ENCODE measurements around the gene ZNF222.

ZNF222 gene

DNA sequence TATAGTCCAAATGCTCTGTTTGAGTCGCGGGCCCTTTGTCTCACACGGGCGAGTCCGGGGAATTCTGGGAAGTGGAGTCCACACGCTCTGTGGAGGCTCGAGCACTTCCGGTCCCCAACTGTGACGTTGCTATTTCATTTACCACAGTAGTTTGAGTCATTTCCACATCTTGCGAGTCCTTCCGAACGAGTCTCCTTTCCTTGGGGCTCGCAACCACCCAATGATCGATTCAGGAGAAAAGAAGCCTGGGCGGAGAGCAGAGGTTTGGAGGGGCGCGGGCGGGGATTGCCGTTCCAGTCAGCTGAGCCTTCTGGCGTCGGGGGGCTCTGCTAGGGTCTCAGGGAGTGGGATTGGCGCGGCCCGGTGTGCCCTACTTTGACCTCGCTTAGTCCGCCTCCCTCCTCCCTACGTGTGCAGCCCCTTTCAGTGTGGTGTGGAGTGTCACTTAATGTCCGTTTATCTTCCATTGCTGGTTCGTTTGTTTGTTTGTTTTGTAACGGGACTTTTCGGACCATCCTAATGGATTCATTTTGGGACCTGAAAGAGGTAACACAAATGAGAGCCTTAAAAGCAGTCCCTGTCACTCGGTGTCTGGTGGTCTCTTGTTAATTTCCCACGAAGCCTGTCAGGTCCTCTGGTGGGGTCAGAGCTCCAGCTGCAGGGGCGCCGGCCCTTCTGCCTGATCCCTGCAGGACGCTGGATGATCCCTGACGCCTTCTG, at the start of gene ZNF222:
Gene ZNF222 (plus strand): TSS at position 163 of the 720 bp plus-strand sequence. CDS start 58 bp downstream, at position 221.
- DNase-seq (ENCODE audit: extremely low read depth in 1 of 2, low read depth in 1 of 2): peak; percentile 50 to 68

DNA sequence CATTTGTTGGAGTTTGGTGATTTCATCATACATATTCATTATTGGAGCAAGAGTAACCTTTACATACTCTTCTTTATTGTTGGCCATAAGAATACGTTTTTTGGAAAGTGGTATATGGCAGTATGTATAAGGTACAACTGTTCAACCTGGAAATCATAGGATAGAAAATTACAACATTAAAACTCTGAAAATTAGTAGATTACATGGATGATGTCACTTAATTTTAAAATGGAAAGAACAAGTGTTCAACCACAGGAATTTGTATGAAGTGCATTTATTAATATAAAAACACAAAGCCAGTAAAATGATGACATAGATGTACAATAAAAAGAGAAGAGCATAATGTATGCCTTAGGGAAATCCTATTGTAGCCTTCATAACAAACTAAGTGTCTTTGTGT, 48.4 kb upstream of the ZNF222 start:
- no peak for DNase-seq (ENCODE audit: extremely low read depth in 1 of 2, low read depth in 1 of 2)

GRCh38 chr19:43983544-43983911, 41.7 kb upstream of the ZNF222 start:
- DNase-seq (ENCODE audit: extremely low read depth in 1 of 2, low read depth in 1 of 2): no peak

DNA sequence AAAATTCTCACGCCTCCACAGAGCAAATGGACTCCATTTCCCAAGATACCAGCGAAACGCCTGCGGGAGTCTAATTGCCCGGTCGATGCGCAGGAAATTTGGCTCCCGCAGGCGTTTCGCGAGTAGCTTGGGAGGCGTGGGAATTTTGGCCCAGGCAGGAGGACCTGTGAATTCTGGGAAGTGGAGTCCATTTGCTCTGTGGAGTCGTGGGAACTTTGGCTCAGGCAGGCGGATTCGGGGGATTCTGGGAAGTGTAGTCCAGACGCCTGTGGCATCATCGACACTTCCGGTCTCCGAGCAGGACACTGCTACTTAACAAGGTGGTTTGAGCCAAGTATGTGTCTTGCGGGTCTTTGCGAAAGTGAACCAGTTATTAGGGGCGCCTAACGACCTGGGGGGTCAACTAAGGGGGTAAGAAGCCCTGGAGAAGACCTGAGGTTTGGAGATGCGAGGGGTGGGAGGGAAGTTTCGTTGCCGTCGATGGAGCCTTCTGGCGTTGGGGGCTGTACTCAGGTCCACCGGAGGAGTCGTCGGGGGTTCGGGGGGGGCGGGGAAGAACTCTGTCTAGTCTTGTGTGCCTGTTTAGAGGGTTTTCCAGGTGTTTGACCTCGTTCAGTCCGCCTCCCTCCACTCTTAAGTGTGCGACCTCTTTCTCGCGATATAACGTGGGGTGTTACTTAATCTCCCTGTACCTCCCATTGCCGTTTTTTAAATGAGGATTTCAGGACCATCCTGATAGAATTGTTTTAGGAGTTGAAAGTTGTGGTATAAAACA, 41.1 kb upstream of the ZNF222 start, which contains the start of gene ZNF155:
Gene ZNF155 (plus strand): TSS at position 277 of the 775 bp plus-strand sequence. CDS start 4,356 bp downstream, outside the sequence.
- peak; percentile 52 to 74 for DNase-seq (ENCODE audit: extremely low read depth in 1 of 2, low read depth in 1 of 2)

DNA sequence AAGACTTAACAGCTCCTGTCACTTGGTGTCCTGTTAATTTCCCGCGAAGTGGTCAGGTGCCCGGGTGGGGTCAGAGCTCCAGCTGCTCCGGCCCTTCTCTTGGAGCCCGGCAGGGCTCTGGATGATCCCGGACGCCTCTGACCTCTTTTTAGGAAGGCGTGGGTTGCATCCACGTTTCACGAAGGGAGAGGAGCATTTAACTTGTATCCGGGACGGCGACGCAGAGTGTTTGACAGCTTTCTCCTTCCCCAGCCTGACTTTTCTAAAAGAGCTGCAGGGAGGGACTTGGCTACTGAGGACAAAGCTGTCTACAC, 40.5 kb upstream of the ZNF222 start:
- DNase-seq (ENCODE audit: extremely low read depth in 1 of 2, low read depth in 1 of 2): no peak

DNA sequence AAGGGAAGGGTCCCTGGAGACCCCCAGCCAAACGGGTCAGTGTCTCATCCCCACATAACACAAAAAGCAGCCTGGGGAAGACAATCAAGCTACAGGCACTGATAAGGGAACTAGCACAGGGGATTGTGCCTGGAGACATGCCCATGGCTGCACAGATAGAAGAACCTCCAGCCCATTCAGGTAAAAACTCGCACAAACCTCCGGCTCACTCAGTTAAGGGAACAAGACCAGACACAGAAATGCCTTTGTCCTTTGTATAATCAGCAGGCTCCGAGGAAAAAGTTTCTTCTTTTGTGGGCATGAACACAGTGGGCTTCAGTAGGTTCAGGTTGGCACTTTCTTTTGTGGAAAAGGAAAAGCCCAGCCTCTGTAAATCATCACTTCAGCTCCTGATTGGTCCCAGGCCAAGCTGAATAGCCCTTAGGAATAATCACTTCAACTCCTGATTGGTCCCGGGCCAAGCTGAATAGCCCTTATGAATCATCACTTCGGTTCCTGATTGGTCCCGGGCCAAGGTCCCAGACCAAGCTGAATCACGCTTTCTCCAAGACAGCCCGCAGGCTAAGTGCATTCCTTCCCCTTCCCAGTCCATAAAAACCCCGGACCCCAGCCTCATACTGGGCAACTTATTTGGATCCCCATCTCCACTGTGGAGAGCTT, 27.4 kb upstream of the ZNF222 start:
- no peak for DNase-seq (ENCODE audit: extremely low read depth in 1 of 2, low read depth in 1 of 2)

GRCh38 chr19:44002212-44002565, 23.0 kb upstream of the ZNF222 start:
- DNase-seq (ENCODE audit: extremely low read depth in 1 of 2, low read depth in 1 of 2): no peak

DNA sequence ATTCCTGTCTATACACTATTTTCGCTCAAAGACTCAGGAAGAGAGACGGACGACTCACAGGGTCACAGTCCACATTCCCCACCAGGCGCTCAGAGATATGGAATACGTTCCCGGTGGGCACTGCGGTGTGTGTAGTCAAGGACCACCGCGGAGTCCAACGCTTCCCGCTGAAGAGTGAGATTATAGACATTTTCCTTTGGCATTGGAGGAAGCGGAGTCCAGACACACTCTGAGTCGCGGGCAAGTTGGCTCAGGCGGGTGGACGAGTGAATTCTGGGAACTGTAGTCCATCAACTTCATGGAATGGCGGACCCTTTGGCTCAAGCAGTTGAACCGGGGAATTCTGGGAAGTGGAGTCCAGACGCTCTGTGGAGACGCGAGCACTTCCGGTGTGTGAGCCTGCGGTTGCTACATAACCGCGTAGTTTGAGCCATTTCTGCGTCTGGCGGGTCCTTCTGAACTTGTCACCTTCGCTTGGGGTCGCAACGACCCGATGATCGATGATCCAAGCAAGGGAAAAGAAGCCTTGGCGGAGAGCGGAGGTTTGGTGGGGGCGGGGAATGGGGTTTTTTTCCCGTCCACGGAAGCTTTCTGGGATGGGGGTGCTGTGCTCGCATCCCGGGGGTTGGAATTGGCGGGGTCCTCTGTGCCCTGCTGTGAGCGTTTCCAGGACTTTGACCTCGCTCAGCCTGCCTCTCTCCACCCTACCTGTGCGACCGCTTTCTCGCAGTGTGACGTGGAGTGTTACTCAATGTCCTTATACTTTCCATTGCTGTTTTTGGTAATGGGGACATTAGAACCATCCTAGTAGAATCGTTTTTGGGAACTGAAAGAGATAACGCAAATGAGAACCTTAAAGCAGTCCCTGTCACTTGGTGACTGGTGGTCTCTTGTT, 22.4 kb upstream of the ZNF222 start, which contains the start of gene ZNF230:
Gene ZNF230 (plus strand): TSS at position 392 of the 895 bp plus-strand sequence. CDS start 4,122 bp downstream, outside the sequence.
- peak; percentile 49 to 77 for DNase-seq (ENCODE audit: extremely low read depth in 1 of 2, low read depth in 1 of 2)

GRCh38 chr19:44003461-44004009, 21.6 kb upstream of the ZNF222 start:
- no peak for DNase-seq (ENCODE audit: extremely low read depth in 1 of 2, low read depth in 1 of 2)

- no peak for DNase-seq (ENCODE audit: extremely low read depth in 1 of 2, low read depth in 1 of 2)
Measured at GRCh38 chr19:44005973-44006372, 19.2 kb upstream of the ZNF222 start.

DNA sequence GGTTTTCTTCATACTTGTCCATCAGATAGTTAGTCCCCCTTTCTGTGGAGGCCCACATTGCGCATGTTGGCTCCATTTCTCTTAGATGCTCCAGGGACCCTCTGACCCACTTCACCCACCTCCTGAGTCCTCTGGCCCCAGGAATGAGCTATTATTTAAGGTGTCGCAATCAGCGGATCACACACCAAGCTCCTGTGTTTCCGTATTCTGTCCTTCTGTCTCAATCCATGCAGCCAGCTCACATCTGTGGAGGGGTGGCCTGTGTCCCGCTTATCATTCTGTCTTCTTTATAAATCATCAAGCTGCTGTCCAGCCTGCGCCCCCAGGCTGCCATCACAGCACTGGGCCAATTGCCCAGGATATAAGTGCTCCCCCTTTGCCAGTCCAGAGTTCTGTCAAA, 17.7 kb upstream of the ZNF222 start:
- DNase-seq (ENCODE audit: extremely low read depth in 1 of 2, low read depth in 1 of 2): no peak

DNA sequence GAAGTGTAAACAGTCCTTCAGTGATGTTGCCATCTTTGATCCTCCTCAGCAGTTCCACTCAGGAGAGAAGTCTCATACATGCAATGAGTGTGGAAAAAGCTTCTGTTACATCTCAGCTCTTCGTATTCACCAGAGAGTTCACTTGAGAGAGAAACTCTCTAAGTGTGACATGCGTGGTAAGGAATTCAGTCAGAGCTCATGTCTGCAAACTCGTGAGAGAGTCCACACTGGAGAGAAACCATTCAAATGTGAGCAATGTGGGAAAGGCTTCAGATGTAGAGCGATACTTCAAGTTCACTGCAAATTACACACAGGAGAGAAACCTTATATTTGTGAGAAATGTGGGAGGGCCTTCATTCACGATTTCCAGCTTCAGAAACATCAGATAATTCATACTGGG, 14.7 kb upstream of the ZNF222 start:
- DNase-seq (ENCODE audit: extremely low read depth in 1 of 2, low read depth in 1 of 2): no peak

DNA sequence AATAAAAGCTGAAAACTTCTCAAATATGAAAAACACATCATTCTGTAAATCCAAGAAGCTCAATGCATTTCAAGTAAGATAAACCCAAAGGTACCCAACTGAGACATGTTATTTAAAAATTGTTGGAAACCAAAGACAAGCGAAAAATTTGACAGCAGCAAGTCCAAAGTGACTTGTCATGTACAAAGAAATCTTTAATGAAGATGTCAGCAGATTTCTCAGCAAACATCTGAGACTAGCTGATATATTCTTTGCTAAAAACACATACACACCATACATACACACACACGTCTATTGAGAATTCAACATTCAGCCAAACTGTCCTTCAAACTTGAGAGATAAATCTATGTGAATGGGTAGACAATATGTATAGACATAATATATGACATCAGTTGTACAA, 5.7 kb upstream of the ZNF222 start:
- no peak for DNase-seq (ENCODE audit: extremely low read depth in 1 of 2, low read depth in 1 of 2)

- no peak for DNase-seq (ENCODE audit: extremely low read depth in 1 of 2, low read depth in 1 of 2)
Measured at GRCh38 chr19:44021221-44021620, 4.0 kb upstream of the ZNF222 start.

GRCh38 chr19:44024900-44025216, 321 bp upstream of the ZNF222 start:
- DNase-seq (ENCODE audit: extremely low read depth in 1 of 2, low read depth in 1 of 2): no peak

GRCh38 chr19:44026622-44027021, 1.4 kb downstream of the ZNF222 start:
- DNase-seq (ENCODE audit: extremely low read depth in 1 of 2, low read depth in 1 of 2): no peak

DNA sequence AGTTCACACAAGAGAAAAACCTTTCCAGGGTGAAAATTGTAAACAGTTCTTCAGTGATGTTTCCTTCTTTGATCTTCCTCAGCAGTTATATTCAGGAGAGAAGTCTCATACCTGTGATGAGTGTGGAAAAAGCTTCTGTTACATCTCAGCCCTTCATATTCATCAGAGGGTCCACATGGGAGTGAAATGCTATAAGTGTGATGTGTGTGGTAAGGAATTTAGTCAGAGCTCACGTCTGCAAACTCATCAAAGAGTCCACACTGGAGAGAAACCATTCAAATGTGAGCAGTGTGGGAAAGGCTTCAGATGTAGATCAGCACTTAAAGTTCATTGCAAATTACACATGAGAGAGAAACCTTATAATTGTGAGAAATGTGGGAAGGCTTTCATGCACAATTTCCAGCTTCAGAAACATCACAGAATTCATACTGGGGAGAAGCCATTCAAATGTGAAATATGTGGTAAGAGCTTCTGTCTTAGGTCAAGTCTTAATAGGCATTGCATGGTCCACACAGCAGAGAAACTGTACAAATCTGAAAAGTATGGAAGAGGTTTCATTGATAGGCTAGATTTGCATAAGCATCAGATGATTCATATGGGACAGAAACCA, 6.9 kb downstream of the ZNF222 start:
- no peak for DNase-seq (ENCODE audit: extremely low read depth in 1 of 2, low read depth in 1 of 2)

- no peak for DNase-seq (ENCODE audit: extremely low read depth in 1 of 2, low read depth in 1 of 2)
Measured at GRCh38 chr19:44042147-44042546, 17.0 kb downstream of the ZNF222 start.

DNA sequence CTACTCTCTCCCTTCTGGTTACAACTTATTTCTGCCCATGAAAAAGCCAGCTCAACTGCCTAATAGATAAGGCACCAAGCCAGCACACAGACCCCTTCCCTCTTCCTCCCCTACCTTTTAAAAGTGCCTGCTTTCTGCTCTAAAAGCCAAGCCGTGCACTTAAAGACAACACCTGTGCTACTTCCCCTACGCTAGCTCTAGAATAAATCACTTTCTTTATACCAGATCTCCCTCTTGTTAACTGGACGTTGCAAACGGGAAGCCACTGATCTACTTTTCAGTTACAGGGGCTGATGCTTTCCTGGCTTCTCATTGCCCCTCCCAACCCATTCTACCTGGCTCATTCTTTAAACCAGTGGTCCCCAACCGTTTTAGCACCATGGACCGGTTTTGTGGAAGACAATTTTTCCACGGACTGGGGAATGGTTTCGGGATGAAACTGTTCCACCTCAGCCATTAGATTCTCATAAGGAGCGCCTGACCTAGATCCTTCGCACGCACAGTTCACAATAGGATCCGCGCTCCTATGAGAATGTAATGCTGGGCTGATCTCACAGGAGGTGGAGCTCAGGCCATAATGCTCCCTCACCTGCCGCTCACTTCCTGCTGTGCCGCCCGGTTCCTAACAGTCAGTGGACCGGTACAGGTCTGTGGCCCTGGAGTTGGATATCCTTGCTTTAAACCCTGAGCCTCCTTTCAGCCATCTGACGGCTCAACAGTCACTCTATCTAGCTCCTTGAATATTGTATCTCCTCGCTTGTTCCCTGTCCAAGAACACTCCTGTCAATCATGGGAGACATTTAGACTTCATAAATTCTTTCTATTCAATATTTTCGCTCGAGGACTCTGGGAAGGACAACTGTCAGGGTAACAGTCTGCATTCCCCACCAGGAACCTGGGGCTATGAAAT, 25.8 kb downstream of the ZNF222 start:
- no peak for DNase-seq (ENCODE audit: extremely low read depth in 1 of 2, low read depth in 1 of 2)

Data from stimulated activated CD8-positive, alpha-beta memory T cell treated with anti-CD3 and anti-CD28 coated beads, Interleukin-7, amount 100 ng/mL, for 48 hours (primary cell).